NCI-H460 (cell line): Measurements from ENCODE around the gene CPNE5. TPM values are rescaled to one million over a fixed set of nuclear protein-coding genes. Genes with fewer than 3 reads are reported as not detected.

Source experiments
- DNase-seq: peaks from one replicate; pipeline ENCODE4 v3.0.0-alpha.2; 2016; ENCODE audit warnings: low read depth; ENCODE audit errors: extremely low read depth
- total RNA-seq: library from RNA; depleted of rRNA; stranded (reverse); fragments of >200 nt; shearing (Covaris generic); gene quantifications from 2 replicates; pipeline ENCODE4 v1.2.3, GENCODE V29; 2014

The CPNE5 gene
- total RNA-seq, 1 experiment from 2014 or later = 0.07 TPM

DNA sequence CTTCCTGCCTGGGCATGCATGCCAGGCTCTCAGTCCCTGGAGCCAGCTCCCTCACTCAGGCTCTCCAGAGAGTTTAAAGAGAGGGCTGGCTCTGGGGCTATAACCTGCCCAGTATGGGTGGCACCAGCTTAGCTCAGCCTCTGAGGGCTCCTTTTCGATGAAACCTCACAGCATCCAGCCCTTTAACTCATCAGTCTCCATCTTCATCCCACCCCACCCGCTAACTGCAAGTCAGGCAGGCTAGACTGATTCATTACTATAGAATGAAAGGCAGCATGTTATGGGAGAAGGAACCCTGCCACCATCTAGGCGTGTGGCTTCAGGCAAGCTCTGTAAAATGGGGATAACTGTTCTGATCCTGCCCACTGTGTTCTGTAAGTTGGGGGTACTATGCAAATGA, 88.2 kb downstream of the CPNE5 start:
- DNase-seq = no peak

DNA sequence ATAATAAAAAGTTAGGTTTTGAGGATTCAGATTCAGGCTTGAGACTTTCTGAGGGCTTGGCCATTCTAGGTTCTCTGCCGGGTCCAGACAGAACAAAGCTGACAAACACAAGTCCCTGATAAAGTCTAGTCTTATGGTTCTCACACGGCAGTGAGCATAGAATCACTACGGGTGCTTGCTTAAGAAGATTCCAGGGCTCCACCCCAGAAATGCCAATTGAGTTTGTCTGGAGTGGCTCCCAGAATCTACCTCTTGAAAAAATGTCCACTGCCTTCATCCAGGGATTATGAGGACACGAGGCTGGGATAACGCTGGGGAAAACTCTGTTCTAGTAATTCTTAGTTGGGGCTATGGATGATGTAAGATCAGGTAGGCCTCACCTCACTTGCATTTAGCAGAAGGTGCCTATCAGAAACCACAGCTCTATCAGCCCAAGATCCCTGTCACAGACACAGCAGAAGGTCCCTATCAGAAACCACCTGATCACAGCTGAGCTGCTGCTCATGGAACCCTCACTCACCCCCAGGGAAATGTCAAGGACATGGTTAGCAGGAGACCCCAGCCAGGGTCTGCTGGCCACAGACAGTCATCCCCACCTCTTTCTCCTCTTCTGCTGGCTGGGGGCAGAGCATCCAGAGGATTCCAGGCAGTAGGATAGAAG, 89.3 kb downstream of the CPNE5 start:
- DNase-seq = no peak

DNA sequence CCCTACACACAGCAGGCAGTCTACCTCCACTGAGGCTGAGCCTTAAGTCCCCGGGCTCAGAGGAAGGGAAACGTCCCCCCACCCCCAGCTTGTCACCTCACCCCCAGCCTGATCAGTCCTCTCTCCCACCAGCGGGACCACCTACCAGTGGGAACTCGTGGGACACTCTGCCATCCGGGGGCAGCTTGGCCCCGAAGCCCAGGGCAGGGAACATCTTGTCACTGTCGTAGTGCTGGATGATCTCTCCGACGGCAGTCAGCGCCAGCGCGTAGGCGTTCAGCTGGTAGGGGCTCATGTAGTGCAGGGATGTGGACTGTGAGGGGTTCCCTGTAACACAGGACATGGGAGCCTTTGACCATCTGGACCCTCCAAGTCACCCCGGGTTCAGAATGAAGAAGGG, 93.0 kb downstream of the CPNE5 start:
- no peak for DNase-seq

GRCh38 chr6:36745836-36746235, 93.4 kb downstream of the CPNE5 start:
- DNase-seq = no peak

DNA sequence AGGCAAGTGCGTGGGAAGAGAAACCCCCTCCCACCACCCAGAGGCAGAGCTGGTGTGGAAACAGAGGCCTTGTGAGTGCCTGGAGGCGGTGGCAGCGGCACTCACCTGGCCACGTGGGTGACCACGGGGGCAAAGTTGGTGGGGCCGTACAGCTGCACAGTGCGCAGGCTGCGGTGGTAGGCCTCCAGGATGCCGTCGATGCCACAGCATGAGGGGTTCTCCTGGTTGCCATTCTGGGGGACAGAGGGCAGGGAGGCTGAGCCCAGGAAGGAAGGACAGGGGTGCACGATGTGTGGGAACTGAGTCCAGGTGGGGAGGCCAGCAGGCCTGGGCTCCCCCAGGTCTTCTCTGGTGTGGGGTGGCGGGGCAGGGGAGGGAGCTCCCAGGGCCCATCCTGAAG, 94.0 kb downstream of the CPNE5 start:
- DNase-seq = no peak

DNA sequence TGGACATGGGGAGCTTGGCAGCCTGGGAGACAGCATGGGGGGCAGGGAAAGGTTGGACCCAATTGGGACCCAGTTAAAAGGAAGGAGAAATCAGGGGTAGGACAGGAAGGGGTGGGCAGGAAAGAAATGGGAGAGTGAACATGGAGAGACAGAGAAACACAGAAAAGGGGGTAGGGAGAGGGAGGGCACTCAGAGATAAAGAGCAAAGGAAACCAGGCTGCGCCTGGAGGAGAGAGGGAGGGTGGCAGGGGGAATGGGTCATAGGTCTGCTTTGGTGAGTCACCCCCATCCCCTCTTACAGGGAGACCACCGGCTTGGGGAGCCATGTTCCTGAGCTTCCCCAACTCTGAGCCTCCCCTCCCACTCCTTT, 95.0 kb downstream of the CPNE5 start:
- no peak for DNase-seq

DNA sequence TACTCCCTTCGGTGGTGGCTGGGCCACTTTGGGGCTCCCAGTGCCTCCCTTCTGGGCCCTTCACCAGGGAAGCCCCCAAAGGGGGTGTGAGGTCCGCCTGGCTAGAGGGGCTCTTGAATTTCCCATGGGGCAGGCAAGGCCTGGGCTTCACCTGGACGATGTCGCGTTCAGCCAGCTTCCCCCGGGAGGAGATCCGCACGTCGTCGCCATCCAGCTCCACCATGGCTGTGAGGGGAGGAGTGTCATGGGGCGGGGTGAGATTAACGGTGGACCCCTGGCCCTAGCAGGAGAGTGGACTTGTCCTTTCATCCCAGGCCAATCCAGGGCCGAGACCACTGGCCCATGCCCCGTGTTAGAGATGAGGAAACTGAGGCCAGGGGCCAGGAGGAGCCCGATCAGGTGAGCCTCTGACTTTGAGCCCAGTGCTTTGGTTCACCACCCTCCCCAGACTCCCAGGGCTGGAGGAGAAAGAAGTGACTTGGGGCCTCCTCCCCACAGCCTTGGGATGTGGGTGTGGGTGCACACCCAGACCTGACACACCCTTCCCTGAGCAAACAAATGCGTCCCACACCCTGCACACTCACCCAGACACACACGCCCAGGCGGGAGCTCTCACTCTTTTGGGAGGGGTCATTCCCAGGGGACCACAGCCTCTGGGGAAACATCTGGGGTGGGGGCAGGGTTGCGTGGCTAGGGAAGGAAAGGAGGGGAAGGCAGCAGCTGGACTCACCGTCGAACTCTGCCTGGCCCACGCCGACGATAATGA, 95.5 kb downstream of the CPNE5 start:
- DNase-seq = peak; percentile 68

DNA sequence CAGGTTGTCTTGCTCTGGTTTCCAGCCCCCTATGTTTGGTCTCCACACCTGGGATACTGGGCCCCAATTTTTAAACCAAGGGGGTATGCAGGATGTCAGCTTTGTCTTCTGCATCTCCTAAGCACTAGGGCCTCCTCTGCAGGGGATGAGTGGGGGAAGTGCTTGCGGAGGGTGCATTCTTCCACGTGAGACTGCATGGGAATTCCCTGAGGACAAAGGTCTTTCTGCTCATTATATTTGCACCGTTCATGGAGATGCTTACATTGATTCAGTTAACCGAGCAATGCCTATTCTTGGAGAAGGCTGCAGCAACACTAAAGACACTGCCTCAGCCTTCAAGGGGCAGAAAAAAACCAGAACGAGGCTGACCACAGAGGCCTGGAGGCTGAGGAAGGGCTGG, 96.2 kb downstream of the CPNE5 start:
- DNase-seq = no peak

- no peak for DNase-seq
These were observed 97.1 kb downstream of the CPNE5 start for GRCh38 chr6:36742146-36742545.

DNA sequence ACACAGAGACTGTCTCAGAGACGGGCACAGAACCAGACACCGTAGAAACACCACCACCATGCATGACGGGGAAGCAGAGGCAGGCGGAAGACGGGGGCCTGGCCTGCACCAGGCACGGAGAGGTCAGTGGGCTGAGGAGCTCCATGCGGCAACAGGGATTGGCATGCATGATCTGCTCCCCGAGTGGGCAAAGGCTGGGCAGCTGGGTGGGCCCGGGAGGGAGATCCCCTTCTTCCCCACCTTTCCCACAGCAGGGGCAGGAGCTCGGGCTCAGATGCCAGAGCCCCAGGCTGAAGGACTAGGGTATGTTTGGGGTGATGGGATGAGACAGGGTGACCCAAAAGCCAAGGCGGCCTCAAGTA, 98.4 kb downstream of the CPNE5 start:
- no peak for DNase-seq

GRCh38 chr6:36739947-36740817, 99.1 kb downstream of the CPNE5 start:
- peak; percentile 33 for DNase-seq

DNA sequence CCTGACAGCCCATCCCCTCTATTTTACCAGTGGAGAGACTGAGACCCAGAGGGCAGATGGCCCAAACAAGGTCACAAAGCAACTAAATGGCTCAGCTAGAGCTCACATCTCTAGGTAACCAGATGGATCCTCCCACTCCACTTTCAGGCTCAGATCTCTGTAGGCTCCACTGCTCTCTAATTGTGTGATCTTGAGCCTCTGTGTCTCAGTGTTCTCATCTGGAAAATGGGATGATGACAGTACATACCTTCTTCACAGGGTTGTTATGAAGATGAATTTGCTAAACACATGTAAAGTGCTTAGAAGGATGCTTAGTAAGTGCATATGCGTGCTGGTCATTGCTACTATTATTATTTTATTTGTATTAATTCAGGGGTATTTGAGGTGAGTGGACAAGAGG, 101.1 kb downstream of the CPNE5 start:
- DNase-seq = no peak

GRCh38 chr6:36737043-36737785, 102.0 kb downstream of the CPNE5 start:
- no peak for DNase-seq

DNA sequence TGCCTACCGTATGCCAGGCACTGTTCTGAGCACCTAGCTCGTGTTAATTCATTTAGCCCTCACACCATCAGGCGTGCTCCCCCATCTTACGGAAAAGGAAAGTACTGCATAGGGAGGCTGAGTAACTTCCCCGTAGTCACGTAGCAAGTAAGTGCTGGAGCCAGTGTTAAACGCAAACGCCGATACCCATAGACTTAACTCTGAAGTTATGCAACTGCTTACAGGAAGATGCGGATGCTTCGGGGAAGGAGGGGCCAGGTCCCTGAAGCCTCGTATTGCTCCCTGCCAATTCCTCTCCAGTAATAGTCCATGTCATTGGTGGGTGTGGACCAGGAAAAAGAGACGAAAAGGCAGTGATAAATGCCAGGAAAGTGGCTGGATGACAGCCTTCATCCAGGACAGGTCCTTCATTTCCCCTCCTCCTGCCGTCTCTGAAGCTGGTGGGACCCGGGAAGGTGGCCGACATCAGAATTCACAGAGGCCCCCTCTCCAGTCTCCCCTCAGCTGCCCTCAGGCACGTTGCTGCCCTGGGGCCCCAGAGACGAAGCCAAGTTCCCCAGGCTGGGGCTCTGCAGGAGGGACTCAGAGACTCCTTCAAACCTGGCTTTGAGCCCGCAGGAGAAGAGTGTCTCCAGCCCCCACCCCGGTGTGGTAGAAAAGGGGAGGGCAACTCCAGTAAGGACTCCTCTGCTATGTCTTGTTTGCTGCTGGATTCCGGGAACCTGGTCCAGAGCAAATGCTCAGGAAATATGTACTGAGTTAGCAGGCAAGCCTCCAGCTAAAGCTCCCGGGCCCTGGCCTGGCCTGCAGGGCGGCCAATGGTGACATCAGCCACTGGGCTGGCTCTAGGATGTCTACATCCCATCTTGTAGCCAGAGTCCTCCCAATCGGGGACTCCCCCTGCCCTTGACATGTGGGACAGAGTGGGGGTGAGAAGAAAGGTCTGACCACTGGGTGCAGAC, 103.9 kb downstream of the CPNE5 start:
- DNase-seq = peak; percentile 52

DNA sequence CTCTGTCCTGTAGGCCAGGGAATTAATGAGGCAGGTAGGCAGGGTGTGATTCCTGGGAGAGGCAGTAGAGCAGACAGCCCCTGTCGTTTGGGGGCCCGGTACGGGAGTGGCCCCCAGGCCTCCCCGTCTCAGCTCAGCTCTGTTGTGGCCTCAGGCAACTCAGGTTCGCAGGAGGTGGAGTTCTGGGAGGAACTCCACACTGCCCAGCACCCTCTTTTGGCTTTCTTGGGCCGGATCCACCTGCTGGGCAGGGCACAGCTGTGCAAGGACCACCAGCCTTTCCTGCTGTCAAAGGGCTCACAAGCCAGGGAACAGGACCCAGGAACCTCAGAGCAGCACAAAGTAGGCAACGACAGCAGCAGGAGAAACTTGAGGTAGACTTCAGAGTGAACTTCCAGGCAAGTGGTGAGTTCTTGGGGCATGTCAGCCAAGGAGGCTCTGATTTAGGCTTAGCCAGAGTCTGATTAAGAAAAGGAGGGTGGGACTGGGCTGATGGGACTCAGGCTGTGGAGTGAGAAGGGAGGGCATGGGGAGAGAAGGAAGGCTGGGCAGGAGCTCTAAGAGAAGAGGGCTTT, 104.7 kb downstream of the CPNE5 start:
- no peak for DNase-seq

- no peak for DNase-seq
These were observed 105.9 kb downstream of the CPNE5 start for GRCh38 chr6:36733300-36733699.

- DNase-seq = no peak
These were observed 107.5 kb downstream of the CPNE5 start for GRCh38 chr6:36731622-36732310.

DNA sequence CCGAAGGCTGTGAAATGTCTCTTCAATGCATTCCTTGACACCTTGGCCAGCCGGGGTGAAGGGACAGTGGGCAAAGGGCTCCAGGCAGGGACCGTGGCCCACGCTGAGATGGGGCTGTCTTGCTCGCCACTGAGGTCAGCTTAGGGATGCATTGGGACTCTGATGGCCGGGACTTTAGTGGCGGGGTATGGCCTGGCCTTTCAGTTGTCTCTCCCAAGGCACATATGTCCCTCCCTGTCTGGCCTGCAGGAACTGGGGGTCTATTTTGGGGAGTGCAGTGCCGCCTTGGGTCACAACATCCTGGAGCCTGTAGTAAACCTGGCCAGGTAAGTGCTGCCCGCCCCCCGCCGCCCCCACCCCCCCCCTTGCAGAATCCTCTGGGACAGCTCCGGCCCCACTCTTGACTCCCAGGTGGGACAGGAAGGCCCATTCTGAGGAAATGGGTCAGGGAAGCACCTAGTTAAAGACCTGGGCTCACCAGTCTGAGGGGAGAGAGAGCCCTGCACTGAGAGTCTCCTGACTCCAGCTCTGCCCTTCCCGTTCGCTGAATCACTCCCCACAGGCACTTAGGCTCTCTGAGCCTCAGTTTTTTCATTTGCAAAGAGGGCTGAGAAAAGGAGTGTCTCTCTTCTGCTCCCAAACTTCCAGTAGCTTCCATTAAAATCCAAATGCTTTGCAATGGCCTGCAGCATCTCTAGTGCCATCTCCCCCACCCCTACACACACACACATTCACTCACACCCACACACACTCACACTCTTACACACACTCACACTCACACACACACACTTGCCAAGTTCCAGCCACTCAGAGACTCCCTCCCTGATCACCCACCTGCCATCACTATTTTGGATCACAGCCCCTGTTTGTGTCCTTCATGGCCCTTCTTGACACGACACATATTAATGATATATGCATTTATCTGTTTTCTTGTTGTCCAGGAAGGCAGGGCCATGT, 108.5 kb downstream of the CPNE5 start:
- no peak for DNase-seq
